Progenitor cell of endocrine pancreas (in vitro differentiated cells): ENCODE measurements around the gene ATP5F1D. TPM values are rescaled to one million over a fixed set of nuclear protein-coding genes. Genes with fewer than 3 reads are reported as not detected.
A peak's percentile ranks its signal among the peaks of the same experiment; 100 is the strongest.

Experiments used
- DNase-seq: peaks from one replicate; pipeline ENCODE4 v3.0.0; 2021; ENCODE audit warnings: low spot score; ENCODE audit not compliant: unreplicated experiment
- H3K27ac Mint-ChIP-seq: 2 replicates; pipeline ENCODE4 v1.8.0; 2021; ENCODE audit warnings: mild to moderate bottlenecking, moderate library complexity, mixed read lengths
- H3K27me3 Mint-ChIP-seq: 2 replicates; pipeline ENCODE4 v1.8.0; 2021; ENCODE audit warnings: mixed read lengths
- H3K36me3 Mint-ChIP-seq: 2 replicates; pipeline ENCODE4 v1.8.0; 2022; ENCODE audit warnings: mixed read lengths; ENCODE audit not compliant: insufficient read depth
- H3K4me1 Mint-ChIP-seq: 2 replicates; pipeline ENCODE4 v1.8.0; 2021; ENCODE audit warnings: low read depth, mixed read lengths
- H3K4me3 Mint-ChIP-seq: 2 replicates; pipeline ENCODE4 v1.8.0; 2021; ENCODE audit warnings: low read depth, mild to moderate bottlenecking, moderate library complexity, mixed read lengths
- H3K9me3 Mint-ChIP-seq: 2 replicates; pipeline ENCODE4 v1.8.0; 2021; ENCODE audit warnings: low read depth, mixed read lengths
- total RNA-seq: library from RNA; stranded (reverse); gene quantifications from 2 replicates; pipeline ENCODE4 v1.2.1, GENCODE V29; 2021
- TF ChIP-seq, protein P1 (sequence below): fragments of 200-600 bp; sonication (generic); IDR thresholded peaks from one replicate; pipeline ENCODE4 v1.5.0; 2021; ENCODE audit warnings: antibody characterized with exemption, mild to moderate bottlenecking; ENCODE audit not compliant: unreplicated experiment

Gene ATP5F1D
- total RNA-seq, 1 donor from 2014 or later: 107 TPM

DNA sequence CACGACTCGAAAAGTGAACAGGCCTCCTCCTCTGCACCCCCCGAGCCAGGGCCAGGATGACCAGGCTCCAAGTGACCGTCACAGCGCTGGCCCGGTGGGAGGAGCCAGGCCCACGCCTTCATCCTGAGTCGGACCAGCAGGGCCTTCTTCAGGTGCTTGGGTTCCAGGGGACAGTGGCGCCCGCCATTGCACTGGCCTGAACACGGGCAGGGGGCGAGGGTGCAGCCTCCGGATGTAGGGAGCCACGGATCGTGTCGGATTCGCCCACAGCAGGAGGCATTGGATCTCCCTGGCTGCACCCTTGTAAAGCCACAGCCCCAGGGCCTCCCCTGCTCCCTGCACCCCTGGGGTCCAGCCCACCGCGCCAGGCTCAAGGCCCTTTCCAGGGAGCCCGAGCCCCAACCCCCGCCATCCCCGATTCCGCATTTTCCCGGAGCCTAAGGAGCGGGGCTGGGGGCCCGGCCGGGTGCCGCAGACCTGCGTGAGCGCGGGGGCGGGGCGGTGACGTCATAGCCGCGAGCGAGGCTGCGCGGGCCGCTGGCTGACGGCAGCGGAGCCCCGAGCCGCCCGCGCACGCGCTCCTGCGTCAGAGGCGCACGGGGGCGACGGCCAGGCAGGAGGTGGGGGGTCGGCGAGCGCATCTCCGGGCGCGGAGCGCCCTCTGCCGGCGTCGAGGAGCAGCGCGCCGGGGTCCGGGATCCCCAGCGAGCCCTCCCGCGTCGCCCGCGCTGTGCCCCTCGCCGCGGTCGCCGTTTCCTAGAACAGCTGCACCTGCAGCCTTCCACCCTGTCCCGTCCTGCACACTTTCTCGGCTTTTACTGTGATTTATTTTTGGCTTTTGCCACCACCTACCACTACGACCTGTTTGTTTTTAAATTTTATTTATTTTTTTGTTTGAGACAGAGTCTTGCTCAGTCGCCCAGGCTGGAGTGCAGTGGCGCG is 1.5 kb upstream of the ATP5F1D start:
- Mint-ChIP-seq H3K27ac (no peak overlapping the region), H3K9me3 (no peaks in the 10 kb centered on the region)

DNA sequence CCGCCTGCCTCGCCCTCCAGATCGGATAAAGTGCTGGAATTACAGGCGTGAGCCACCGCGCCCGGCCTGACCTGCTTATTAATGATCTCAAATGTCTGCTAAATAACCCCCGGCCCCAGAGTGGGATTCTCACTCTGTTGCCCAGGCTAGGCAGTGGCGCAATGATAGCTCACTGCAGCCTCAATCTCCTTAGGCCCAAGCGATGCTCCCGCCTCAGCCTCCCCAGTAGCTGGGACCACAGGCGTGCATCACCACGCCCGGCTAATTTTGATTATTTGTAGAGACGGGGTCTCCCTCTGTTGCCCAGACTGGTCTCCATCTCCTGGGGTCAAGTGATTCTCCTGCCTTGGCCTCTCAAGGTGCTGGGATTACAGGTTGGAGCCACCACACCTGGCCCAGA is 626 bp upstream of the ATP5F1D start:
- Mint-ChIP-seq H3K36me3 (no peaks in the 10 kb centered on the region), H3K4me3 (peak overlapping the region; percentile 69), H3K4me1 (peaks cover 13% of the 10 kb centered on the region), H3K9me3 (no peaks in the 10 kb centered on the region), H3K27ac (peak overlapping the region; percentile 96), H3K27me3 (no peaks in the 10 kb centered on the region)
- no peak for DNase-seq
- TF ChIP-seq, protein P1, sequence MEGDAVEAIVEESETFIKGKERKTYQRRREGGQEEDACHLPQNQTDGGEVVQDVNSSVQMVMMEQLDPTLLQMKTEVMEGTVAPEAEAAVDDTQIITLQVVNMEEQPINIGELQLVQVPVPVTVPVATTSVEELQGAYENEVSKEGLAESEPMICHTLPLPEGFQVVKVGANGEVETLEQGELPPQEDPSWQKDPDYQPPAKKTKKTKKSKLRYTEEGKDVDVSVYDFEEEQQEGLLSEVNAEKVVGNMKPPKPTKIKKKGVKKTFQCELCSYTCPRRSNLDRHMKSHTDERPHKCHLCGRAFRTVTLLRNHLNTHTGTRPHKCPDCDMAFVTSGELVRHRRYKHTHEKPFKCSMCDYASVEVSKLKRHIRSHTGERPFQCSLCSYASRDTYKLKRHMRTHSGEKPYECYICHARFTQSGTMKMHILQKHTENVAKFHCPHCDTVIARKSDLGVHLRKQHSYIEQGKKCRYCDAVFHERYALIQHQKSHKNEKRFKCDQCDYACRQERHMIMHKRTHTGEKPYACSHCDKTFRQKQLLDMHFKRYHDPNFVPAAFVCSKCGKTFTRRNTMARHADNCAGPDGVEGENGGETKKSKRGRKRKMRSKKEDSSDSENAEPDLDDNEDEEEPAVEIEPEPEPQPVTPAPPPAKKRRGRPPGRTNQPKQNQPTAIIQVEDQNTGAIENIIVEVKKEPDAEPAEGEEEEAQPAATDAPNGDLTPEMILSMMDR: no peak

More for the DNA sequence above, 1.5 kb upstream of the ATP5F1D start:
- H3K27me3 Mint-ChIP-seq: no peaks in the 10 kb centered on the region
- peak overlapping the region; percentile 76 for H3K4me3 Mint-ChIP-seq
- no peaks in the 10 kb centered on the region for H3K36me3 Mint-ChIP-seq
- peak; percentile 89 for DNase-seq
- TF ChIP-seq, protein P1: peak; percentile 98
- H3K4me1 Mint-ChIP-seq: peaks cover 13% of the 10 kb centered on the region

DNA sequence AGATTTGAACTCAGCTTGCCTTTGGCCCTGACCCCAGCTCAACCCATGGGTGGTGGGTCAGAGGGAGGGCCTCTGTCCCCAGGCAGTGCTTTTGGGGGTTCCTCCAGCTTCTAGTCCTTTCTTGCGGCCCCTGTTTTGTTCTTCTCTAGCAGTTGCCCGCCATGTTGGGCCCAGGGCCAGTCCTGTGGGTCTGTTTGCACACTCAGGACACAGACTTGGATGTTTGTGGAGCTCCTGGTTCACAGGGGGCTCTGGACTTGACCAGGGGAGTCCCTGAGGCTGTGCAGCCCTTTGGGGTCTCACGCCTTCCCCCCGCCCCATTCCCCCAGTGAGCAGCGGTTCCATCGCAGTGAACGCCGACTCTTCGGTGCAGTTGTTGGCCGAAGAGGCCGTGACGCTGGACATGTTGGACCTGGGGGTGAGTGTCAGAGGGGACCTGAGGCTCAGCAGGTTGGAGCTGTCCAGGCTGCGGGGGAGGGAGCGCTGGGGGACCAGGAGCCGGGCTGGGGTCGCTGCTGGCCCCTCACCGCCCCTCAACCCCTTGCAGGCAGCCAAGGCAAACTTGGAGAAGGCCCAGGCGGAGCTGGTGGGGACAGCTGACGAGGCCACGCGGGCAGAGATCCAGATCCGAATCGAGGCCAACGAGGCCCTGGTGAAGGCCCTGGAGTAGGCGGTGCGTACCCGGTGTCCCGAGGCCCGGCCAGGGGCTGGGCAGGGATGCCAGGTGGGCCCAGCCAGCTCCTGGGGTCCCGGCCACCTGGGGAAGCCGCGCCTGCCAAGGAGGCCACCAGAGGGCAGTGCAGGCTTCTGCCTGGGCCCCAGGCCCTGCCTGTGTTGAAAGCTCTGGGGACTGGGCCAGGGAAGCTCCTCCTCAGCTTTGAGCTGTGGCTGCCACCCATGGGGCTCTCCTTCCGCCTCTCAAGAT is 2.5 kb downstream of the ATP5F1D start:
- H3K4me1 Mint-ChIP-seq: peaks cover 10% of the 10 kb centered on the region
- H3K9me3 Mint-ChIP-seq: no peaks in the 10 kb centered on the region
- peak overlapping the region; percentile 59 for H3K27ac Mint-ChIP-seq
- TF ChIP-seq, protein P1: peak; percentile 95
- H3K36me3 Mint-ChIP-seq: no peaks in the 10 kb centered on the region
- no peak overlapping the region for H3K4me3 Mint-ChIP-seq
- H3K27me3 Mint-ChIP-seq: no peaks in the 10 kb centered on the region
- peak; percentile 80 for DNase-seq

DNA sequence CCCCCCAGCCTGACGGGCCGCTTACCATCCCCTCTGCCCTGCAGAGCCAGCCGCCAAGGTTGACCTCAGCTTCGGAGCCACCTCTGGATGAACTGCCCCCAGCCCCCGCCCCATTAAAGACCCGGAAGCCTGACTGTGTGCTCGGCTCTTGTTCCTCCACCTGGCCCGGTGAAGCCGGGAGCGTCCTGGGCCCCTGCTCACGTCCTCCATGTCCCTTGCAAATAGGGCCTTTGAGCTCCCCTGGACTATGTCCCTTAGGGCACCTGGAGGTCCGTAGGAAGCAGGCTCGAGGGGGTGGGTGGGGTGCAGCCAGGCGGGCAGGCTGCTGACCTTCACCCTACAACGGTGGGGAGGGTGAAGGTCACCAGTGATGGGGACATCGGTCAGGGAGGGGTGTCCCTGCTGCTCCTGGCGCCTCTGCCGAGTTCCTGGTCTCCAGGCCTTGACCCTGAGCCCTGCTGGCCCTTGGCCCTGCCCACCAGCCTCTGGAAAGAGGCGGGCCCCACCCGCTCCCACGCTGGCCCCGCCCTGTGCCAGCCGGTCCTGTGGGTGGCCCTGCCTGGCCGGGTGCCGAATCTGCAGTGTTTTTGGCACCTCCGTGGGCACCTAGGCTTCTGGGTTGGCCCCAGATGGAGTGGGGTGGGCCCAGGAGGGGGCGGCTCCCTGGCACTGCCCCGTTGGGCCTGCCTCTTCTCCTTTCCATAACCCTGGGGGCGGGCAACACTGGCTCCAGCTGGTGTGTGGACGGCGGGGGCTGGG is 3.3 kb downstream of the ATP5F1D start:
- Mint-ChIP-seq H3K4me1 (peaks cover 6% of the 10 kb centered on the region), H3K36me3 (no peaks in the 10 kb centered on the region), H3K27me3 (no peaks in the 10 kb centered on the region), H3K9me3 (no peaks in the 10 kb centered on the region), H3K4me3 (no peak overlapping the region), H3K27ac (peak overlapping the region; percentile 59)
- DNase-seq: no peak
- TF ChIP-seq, protein P1: no peak
